Mesenchymal stem cell (in vitro differentiated cells and primary cell): ENCODE measurements around the gene TRAF1.

ENCODE experiments used
- DNase-seq: peaks from one replicate; pipeline ENCODE4 v3.0.0-alpha.2; 2013
- H2AFZ ChIP-seq: one replicate; pipeline ENCODE4 v1.6.1; 2013; ENCODE audit warnings: low read depth, mild to moderate bottlenecking, control low read depth, inconsistent platforms, low read length, moderate library complexity
- H2AK5ac ChIP-seq: 2 replicates; pipeline ENCODE4 v1.6.1; 2013; ENCODE audit warnings: low read length, moderate library complexity, mild to moderate bottlenecking, inconsistent platforms; ENCODE audit not compliant: severe bottlenecking
- H2BK120ac ChIP-seq: one replicate; pipeline ENCODE4 v1.6.1; 2013; ENCODE audit warnings: low read depth, mild to moderate bottlenecking, inconsistent platforms, low read length, moderate library complexity
- H2BK12ac ChIP-seq, 2 experiments: one replicate each; pipeline ENCODE4 v1.6.1; 2013; ENCODE audit warnings: inconsistent platforms in 2 of 2, low read length in 2 of 2, mild to moderate bottlenecking in 2 of 2, moderate library complexity in 2 of 2, control low read depth in 1 of 2
- H2BK15ac ChIP-seq: one replicate; pipeline ENCODE4 v1.6.1; 2013; ENCODE audit warnings: mild to moderate bottlenecking, low read depth, inconsistent platforms; ENCODE audit not compliant: poor library complexity, severe bottlenecking
- H2BK5ac ChIP-seq: 2 replicates; pipeline ENCODE4 v1.6.1; 2013; ENCODE audit warnings: low read depth, mild to moderate bottlenecking, low read length, control low read depth, inconsistent platforms; ENCODE audit not compliant: poor library complexity, severe bottlenecking
- H3K14ac ChIP-seq, 2 experiments: one replicate each; pipeline ENCODE4 v1.6.1; 2013; ENCODE audit warnings: inconsistent platforms in 2 of 2, low read length in 2 of 2, control low read depth in 1 of 2, mild to moderate bottlenecking in 1 of 2, moderate library complexity in 1 of 2
- H3K18ac ChIP-seq, 2 experiments: one replicate each; pipeline ENCODE4 v1.6.1; 2013; ENCODE audit warnings: inconsistent platforms in 2 of 2, low read length in 2 of 2, control low read depth in 1 of 2, low read depth in 1 of 2, mild to moderate bottlenecking in 1 of 2
- H3K23ac ChIP-seq, 2 experiments: one replicate each; pipeline ENCODE4 v1.6.1; 2013; ENCODE audit warnings: inconsistent platforms in 2 of 2, low read length in 2 of 2, mild to moderate bottlenecking in 2 of 2, moderate library complexity in 2 of 2, control low read depth in 1 of 2
- H3K27ac ChIP-seq: 2 replicates; pipeline ENCODE4 v1.5.1; 2013; ENCODE audit warnings: mild to moderate bottlenecking, moderate library complexity, low read length, control low read depth, inconsistent platforms; ENCODE audit not compliant: poor library complexity, severe bottlenecking
- H3K27me3 ChIP-seq, 2 experiments: 2 replicates each; pipeline versions ENCODE4 v1.6.1 to v1.7.0; 2013; ENCODE audit warnings: low read length in 2 of 2, mild to moderate bottlenecking in 2 of 2, moderate library complexity in 2 of 2, control low read depth in 1 of 2, inconsistent platforms in 1 of 2; ENCODE audit not compliant: control insufficient read depth in 1 of 2, insufficient read depth in 1 of 2
- H3K36me3 ChIP-seq, 2 experiments: 2 replicates each; pipeline versions ENCODE4 v1.6.1 to v1.7.0; 2013; ENCODE audit warnings: low read length in 2 of 2, control low read depth in 1 of 2, inconsistent platforms in 1 of 2, low read depth in 1 of 2, mild to moderate bottlenecking in 1 of 2; ENCODE audit not compliant: insufficient read depth in 2 of 2, control insufficient read depth in 1 of 2
- H3K4ac ChIP-seq, 2 experiments: one replicate each; pipeline ENCODE4 v1.6.1; 2013; ENCODE audit warnings: inconsistent platforms in 2 of 2, low read length in 2 of 2, mild to moderate bottlenecking in 2 of 2, moderate library complexity in 2 of 2, control low read depth in 1 of 2, low read depth in 1 of 2
- H3K4me1 ChIP-seq: 2 replicates; pipeline ENCODE4 v1.6.1; 2013; ENCODE audit warnings: low read depth, low read length, control low read depth; ENCODE audit not compliant: control insufficient read depth, insufficient read depth
- H3K4me2 ChIP-seq: 2 replicates; pipeline ENCODE4 v1.6.1; 2013; ENCODE audit warnings: low read length, mild to moderate bottlenecking, inconsistent platforms; ENCODE audit not compliant: poor library complexity, severe bottlenecking
- H3K4me3 ChIP-seq, 2 experiments: 2 replicates each; pipeline versions ENCODE4 v1.5.1 to v1.7.0; 2013; ENCODE audit warnings: low read length in 2 of 2, mild to moderate bottlenecking in 2 of 2, control low read depth in 1 of 2, low read depth in 1 of 2; ENCODE audit not compliant: insufficient read depth in 1 of 2
- H3K79me1 ChIP-seq: replicated peaks from 2 replicates; pipeline ENCODE4 v1.6.1; 2013; ENCODE audit warnings: mild to moderate bottlenecking, control low read depth, low read length, inconsistent platforms; ENCODE audit not compliant: poor library complexity, severe bottlenecking
- H3K9ac ChIP-seq: 2 replicates; pipeline ENCODE4 v1.7.0; 2013; ENCODE audit warnings: mild to moderate bottlenecking, low read length, moderate library complexity
- H3K9me3 ChIP-seq: 2 replicates; pipeline ENCODE4 v1.7.0; 2013; ENCODE audit warnings: mild to moderate bottlenecking, low read length; ENCODE audit not compliant: control insufficient read depth
- H4K8ac ChIP-seq: one replicate; pipeline ENCODE4 v1.6.1; 2013; ENCODE audit warnings: inconsistent platforms, mild to moderate bottlenecking, low read length, moderate library complexity
- H4K91ac ChIP-seq: one replicate; pipeline ENCODE4 v1.6.1; 2013; ENCODE audit warnings: mild to moderate bottlenecking, low read length, inconsistent platforms
- WGBS: methylation state at CpG from one replicate; pipeline ENCODE4 v1.1.7; 2013; ENCODE audit warnings: mixed read lengths; 5-methylcytosine and 5-hydroxymethylcytosine counted together

TRAF1 gene

GRCh38 chr9:120918931-120919842 is 7.4 kb downstream of the TRAF1 start:
- Histone ChIP-seq H3K9me3 (peaks cover 3% of the 10 kb centered on the region), H3K14ac (peak overlapping the region in 1 of 2 experiments; percentile 46), H3K18ac (peak overlapping the region; percentile 55 to 67), H3K4me1 (peaks cover 14% of the 10 kb centered on the region), H2BK120ac (no peak overlapping the region), H2AFZ (no peak overlapping the region), H3K36me3 (no peaks in the 10 kb centered on the region), H3K79me1 (no peaks in the 10 kb centered on the region), H3K23ac (no peak overlapping the region), H3K4me3 (no peak overlapping the region), H2AK5ac (no peak overlapping the region), H4K91ac (peak overlapping the region; percentile 79), H3K27me3 (no peaks in the 10 kb centered on the region), H2BK15ac (no peak overlapping the region), H4K8ac (peak overlapping the region; percentile 29), H3K4me2 (no peak overlapping the region), H2BK5ac (no peak overlapping the region), H3K4ac (peak overlapping the region; percentile 26 to 57), H2BK12ac (peak overlapping the region; percentile 14 to 34), H3K27ac (no peak overlapping the region), H3K9ac (no peak overlapping the region)
- DNase-seq, result peak; percentile 66
- WGBS, result 59% methylated on average over 18 of the region's 20 CpGs

GRCh38 chr9:120917929-120918762 is 8.4 kb downstream of the TRAF1 start:
- Histone ChIP-seq H3K27me3 (no peaks in the 10 kb centered on the region), H3K27ac (no peak overlapping the region), H2BK12ac (no peak overlapping the region), H2AFZ (no peak overlapping the region), H3K4me3 (no peak overlapping the region), H2BK120ac (no peak overlapping the region), H3K18ac (peak overlapping the region; percentile 4 to 52), H3K79me1 (no peaks in the 10 kb centered on the region), H3K23ac (no peak overlapping the region), H3K9me3 (peaks cover 3% of the 10 kb centered on the region), H3K36me3 (peaks cover under 1 to 5% of the 10 kb centered on the region in 2 experiments), H3K4me1 (peaks cover 14% of the 10 kb centered on the region), H4K91ac (peak overlapping the region; percentile 79), H2BK5ac (no peak overlapping the region), H4K8ac (no peak overlapping the region), H3K4me2 (no peak overlapping the region), H3K9ac (no peak overlapping the region), H3K14ac (no peak overlapping the region), H2BK15ac (peak overlapping the region; percentile 6), H3K4ac (no peak overlapping the region), H2AK5ac (no peak overlapping the region)
- 98% methylated on average over 4 of the region's 4 CpGs for WGBS
- DNase-seq, result no peak

- WGBS, result 93% methylated on average over 7 of the region's 8 CpGs
- DNase-seq, result no peak
- Histone ChIP-seq H2AFZ (no peak overlapping the region), H2BK120ac (no peak overlapping the region), H4K8ac (no peak overlapping the region), H3K4me1 (peaks cover 14% of the 10 kb centered on the region), H3K4me2 (no peak overlapping the region), H2BK12ac (peak overlapping the region in 1 of 2 experiments; percentile 23), H3K14ac (no peak overlapping the region), H3K79me1 (no peaks in the 10 kb centered on the region), H3K4me3 (no peak overlapping the region), H3K27ac (no peak overlapping the region), H4K91ac (no peak overlapping the region), H3K9ac (no peak overlapping the region), H3K9me3 (peaks cover 3% of the 10 kb centered on the region), H3K18ac (peak overlapping the region in 1 of 2 experiments; percentile 2), H2BK15ac (no peak overlapping the region), H2AK5ac (no peak overlapping the region), H3K23ac (no peak overlapping the region), H3K27me3 (no peaks in the 10 kb centered on the region), H3K4ac (no peak overlapping the region), H2BK5ac (no peak overlapping the region), H3K36me3 (peaks cover 5 to 11% of the 10 kb centered on the region in 2 experiments)
Observed at GRCh38 chr9:120916991-120917880, 9.4 kb downstream of the TRAF1 start.
